Common myeloid progenitor, CD34-positive (primary cell): ENCODE data around the gene HERC2.
"Not testable (repeated sequence)": the region's sequence is repeated elsewhere in the genome, so short reads cannot be mapped to it uniquely, and the experiment has no call there.

Experiments used
- CTCF ChIA-PET: fragments of 350-600 bp; sonication (Branson Sonifier 250); formaldehyde crosslinking; loops from one replicate; lab custom pipeline; 2021; ENCODE audit warnings: antibody characterized with exemption; lab: Charles Lee
- POLR2A ChIA-PET: fragments of 350-600 bp; sonication (Branson Sonifier 250); formaldehyde crosslinking; loops from one replicate; lab custom pipeline; 2021; ENCODE audit warnings: antibody characterized with exemption; lab: Charles Lee
- DNase-seq, 3 donors: peaks; one replicate each; pipeline versions ENCODE4 v3.0.0 to v3.0.0-alpha.2; 2013
- H3K27ac ChIP-seq, 2 experiments: 1 replicate in 1 of 2; 2 replicates in 1 of 2; pipeline ENCODE4 v1.7.0; 2013; ENCODE audit warnings: inconsistent platforms in 2 of 2, low read length in 2 of 2, mild to moderate bottlenecking in 2 of 2, low read depth in 1 of 2, moderate library complexity in 1 of 2; ENCODE audit not compliant: severe bottlenecking in 2 of 2, insufficient read depth in 1 of 2, poor library complexity in 1 of 2
- H3K27me3 ChIP-seq, 5 experiments: replicated peaks in 2 of 5; 1 replicate in 3 of 5; 2 replicates in 2 of 5; pipeline versions ENCODE4 v1.6.1 to v1.7.0; 2013; ENCODE audit warnings: low read length in 4 of 5, mild to moderate bottlenecking in 2 of 5, moderate library complexity in 2 of 5, inconsistent platforms in 1 of 5; ENCODE audit not compliant: insufficient read depth in 5 of 5, control insufficient read depth in 4 of 5
- H3K36me3 ChIP-seq, 4 experiments: 1 replicate in 2 of 4; 2 replicates in 2 of 4; pipeline versions ENCODE4 v1.6.1 to v1.7.0; 2013; ENCODE audit warnings: low read length in 3 of 4, control low read depth in 1 of 4, mild to moderate bottlenecking in 1 of 4; ENCODE audit not compliant: control insufficient read depth in 4 of 4, insufficient read depth in 4 of 4
- H3K4me1 ChIP-seq, 4 experiments: 1 replicate in 3 of 4; 2 replicates in 1 of 4; pipeline versions ENCODE4 v1.6.1 to v1.7.1; 2013; ENCODE audit warnings: low read length in 3 of 4, mild to moderate bottlenecking in 3 of 4, control low read depth in 1 of 4, inconsistent platforms in 1 of 4, moderate library complexity in 1 of 4; ENCODE audit not compliant: control insufficient read depth in 4 of 4, insufficient read depth in 4 of 4; ENCODE audit errors: control extremely low read depth in 1 of 4
- H3K4me3 ChIP-seq, 7 experiments: 1 replicate in 4 of 7; 2 replicates in 3 of 7; pipeline versions ENCODE4 v1.5.1 to v1.7.0; 2013; ENCODE audit warnings: mild to moderate bottlenecking in 7 of 7, low read length in 6 of 7, moderate library complexity in 6 of 7, inconsistent platforms in 2 of 7, low read depth in 2 of 7, control low read depth in 1 of 7; ENCODE audit not compliant: insufficient read depth in 4 of 7, control insufficient read depth in 1 of 7; ENCODE audit errors: extremely low read depth in 1 of 7
- H3K9me3 ChIP-seq, 5 experiments: 1 replicate in 4 of 5; 2 replicates in 1 of 5; pipeline versions ENCODE4 v1.6.1 to v1.7.1; 2013; ENCODE audit warnings: low read length in 4 of 5, mild to moderate bottlenecking in 2 of 5, inconsistent platforms in 1 of 5, low read depth in 1 of 5, moderate library complexity in 1 of 5; ENCODE audit not compliant: control insufficient read depth in 4 of 5, insufficient read depth in 2 of 5; ENCODE audit errors: control extremely low read depth in 1 of 5
- WGBS: methylation state at CpG from one replicate; pipeline ENCODE4 v1.1.5; 2013; ENCODE audit not compliant: insufficient coverage; 5-methylcytosine and 5-hydroxymethylcytosine counted together

HERC2 gene

GRCh38 chr15:28137408-28138039 lies 184.5 kb downstream of the HERC2 start:
- H3K27me3 ChIP-seq, H3K4me1 ChIP-seq, H3K27ac ChIP-seq, CTCF ChIA-PET, H3K4me3 ChIP-seq, DNase-seq, H3K9me3 ChIP-seq, POLR2A ChIA-PET: not testable (repeated sequence)
- peaks cover 12 to 45% (median 28%) of the 10 kb centered on the region in 4 experiments for H3K36me3 ChIP-seq
- WGBS, result 100% methylated on average over 1 of the region's 9 CpGs

GRCh38 chr15:28136236-28136904 lies 185.6 kb downstream of the HERC2 start:
- CTCF ChIA-PET, H3K27me3 ChIP-seq, H3K4me3 ChIP-seq, H3K9me3 ChIP-seq, DNase-seq, POLR2A ChIA-PET, H3K4me1 ChIP-seq, H3K27ac ChIP-seq: not testable (repeated sequence)
- 82% methylated on average over 2 of the region's 6 CpGs for WGBS
- H3K36me3 ChIP-seq, result peaks cover 9 to 47% (median 33%) of the 10 kb centered on the region in 4 experiments

- Histone ChIP-seq H3K9me3 (no peaks in the 10 kb centered on the region), H3K36me3 (peaks cover 8 to 47% (median 35%) of the 10 kb centered on the region in 4 experiments), H3K4me1 (peaks cover 0 to 5% (median 1%) of the 10 kb centered on the region in 4 experiments), H3K27ac (no peak overlapping the region), H3K27me3 (no peaks in the 10 kb centered on the region), H3K4me3 (no peak overlapping the region)
- POLR2A ChIA-PET, result no interaction called here
- no peak for DNase-seq
- CTCF ChIA-PET, result no interaction called here
Observed at GRCh38 chr15:28133281-28133680, 188.7 kb downstream of the HERC2 start.

- Histone ChIP-seq H3K27ac (no peak overlapping the region), H3K4me3 (no peak overlapping the region), H3K4me1 (peaks cover 0 to 5% (median 1%) of the 10 kb centered on the region in 4 experiments), H3K9me3 (no peaks in the 10 kb centered on the region), H3K27me3 (no peaks in the 10 kb centered on the region), H3K36me3 (peaks cover 8 to 53% (median 38%) of the 10 kb centered on the region in 4 experiments)
- ChIA-PET POLR2A (no interaction called here), CTCF (no interaction called here)
- DNase-seq, result no peak
- WGBS, result 93% methylated on average over 14 of the region's 21 CpGs
Observed at GRCh38 chr15:28132524-28133275, 189.3 kb downstream of the HERC2 start.

GRCh38 chr15:28131946-28132345 lies 190.0 kb downstream of the HERC2 start:
- no peak overlapping the region for H3K4me3 ChIP-seq
- POLR2A ChIA-PET, result no interaction called here
- CTCF ChIA-PET, result no interaction called here
- DNase-seq, result no peak
- H3K27ac ChIP-seq, result no peak overlapping the region
- WGBS, result 89% methylated on average over 10 of the region's 13 CpGs
- no peaks in the 10 kb centered on the region for H3K27me3 ChIP-seq
- H3K9me3 ChIP-seq, result no peaks in the 10 kb centered on the region
- peaks cover 8 to 60% (median 40%) of the 10 kb centered on the region in 4 experiments for H3K36me3 ChIP-seq
- H3K4me1 ChIP-seq, result peaks cover 0 to 5% (median 1%) of the 10 kb centered on the region in 4 experiments

GRCh38 chr15:28131400-28131799 lies 190.6 kb downstream of the HERC2 start:
- no peak for DNase-seq
- Histone ChIP-seq H3K4me1 (peaks cover 0 to 4% (median 1%) of the 10 kb centered on the region in 4 experiments), H3K36me3 (peaks cover 8 to 62% (median 41%) of the 10 kb centered on the region in 4 experiments), H3K27me3 (no peaks in the 10 kb centered on the region), H3K4me3 (no peak overlapping the region), H3K27ac (no peak overlapping the region), H3K9me3 (no peaks in the 10 kb centered on the region)
- WGBS, result 100% methylated on average over 13 of the region's 13 CpGs
- ChIA-PET POLR2A (no interaction called here), CTCF (no interaction called here)

GRCh38 chr15:28130651-28131050 lies 191.3 kb downstream of the HERC2 start:
- H3K4me1 ChIP-seq, result no peaks in the 10 kb centered on the region
- H3K4me3 ChIP-seq, result no peak overlapping the region
- ChIA-PET CTCF (no interaction called here), POLR2A (no interaction called here)
- no peaks in the 10 kb centered on the region for H3K27me3 ChIP-seq
- no peaks in the 10 kb centered on the region for H3K9me3 ChIP-seq
- no peak overlapping the region for H3K27ac ChIP-seq
- WGBS, result 97% methylated on average over 4 of the region's 7 CpGs
- H3K36me3 ChIP-seq, result peaks cover 8 to 62% (median 41%) of the 10 kb centered on the region in 4 experiments
- DNase-seq, result no peak
